Amygdala (tissue), 56 donors: Measurements from ENCODE around the gene ZSCAN2.
"Not testable (repeated sequence)": the region's sequence is repeated elsewhere in the genome, so short reads cannot be mapped to it uniquely, and the experiment has no call there.

Experiments
- DNase-seq, 56 donors: peaks; one replicate each; lab custom pipeline; 2025; lab: John Stamatoyannopoulos, UW

Gene ZSCAN2

DNA sequence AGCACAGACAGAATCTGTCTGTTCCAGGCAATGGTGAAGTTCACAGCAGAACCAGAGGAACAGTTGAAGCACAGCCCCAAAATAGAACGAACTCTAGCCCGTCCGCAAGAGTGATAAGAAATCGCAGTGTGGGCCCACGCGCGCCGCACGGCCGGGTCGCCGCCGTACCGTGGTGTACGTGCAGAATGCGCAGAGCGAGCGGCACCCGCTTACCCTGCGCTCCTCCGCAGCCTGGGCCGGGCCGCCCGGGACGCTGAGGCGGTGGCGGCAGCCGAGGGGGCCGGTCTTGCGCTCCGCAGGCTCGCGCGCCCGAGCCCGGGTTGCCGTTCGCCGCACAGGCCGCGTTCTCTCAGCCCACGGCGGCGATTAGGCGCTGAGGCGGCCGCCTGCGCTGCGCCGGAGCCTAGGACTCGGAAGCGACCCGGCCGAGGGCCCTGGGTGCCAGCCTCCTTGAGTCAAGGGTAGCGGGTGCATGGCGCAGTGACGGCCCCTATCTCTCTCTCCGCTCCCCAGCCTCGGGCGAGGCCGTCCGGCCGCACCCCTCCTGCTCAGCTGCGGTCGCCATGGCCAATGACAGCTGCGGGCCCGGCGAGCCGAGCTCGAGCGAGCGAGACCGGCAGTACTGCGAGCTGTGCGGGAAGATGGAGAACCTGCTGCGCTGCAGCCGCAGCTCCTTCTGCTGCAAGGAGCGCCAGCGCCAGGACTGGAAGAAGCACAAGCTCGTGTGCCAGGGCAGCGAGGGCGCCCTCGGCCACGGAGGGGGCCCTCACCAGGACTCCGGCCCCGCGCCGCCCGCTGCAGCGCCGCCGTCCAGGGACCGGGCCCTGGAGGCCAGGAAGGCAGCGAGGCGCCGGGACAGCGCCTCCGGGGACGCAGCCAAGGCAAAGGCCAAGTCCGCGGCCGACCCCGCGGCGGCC lies 32.8 kb downstream of the ZSCAN2 start:
- DNase-seq = peak in 45 of 56 donors; percentile 14 to 81 (median 60)

DNA sequence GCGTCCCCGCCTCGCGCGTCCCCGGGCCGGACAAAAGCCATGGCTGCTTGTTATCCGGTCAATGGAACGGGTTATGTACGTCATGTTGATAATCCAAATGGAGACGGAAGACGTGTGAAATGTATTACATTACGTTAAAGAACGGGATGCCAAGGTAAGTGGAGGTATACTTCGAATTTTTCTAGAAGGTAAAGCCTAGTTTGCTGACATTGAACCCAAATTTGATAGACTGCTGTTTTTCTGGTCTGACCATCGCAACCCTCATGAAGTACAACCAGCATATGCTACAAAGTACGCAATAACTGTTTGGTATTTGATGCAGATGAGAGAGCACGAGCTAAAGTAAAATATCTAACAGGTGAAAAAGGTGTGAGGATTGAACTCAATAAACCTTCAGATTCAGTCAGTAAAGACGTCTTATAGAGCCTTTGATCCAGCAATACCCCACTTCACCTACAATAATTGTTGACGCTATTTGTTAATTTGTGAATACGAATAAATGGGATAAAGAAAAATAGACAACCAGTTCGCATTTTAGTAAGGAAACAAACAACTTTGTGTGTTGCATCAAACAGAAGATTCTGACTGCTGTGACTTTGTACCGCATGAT lies 33.5 kb downstream of the ZSCAN2 start:
- no peak for DNase-seq

DNA sequence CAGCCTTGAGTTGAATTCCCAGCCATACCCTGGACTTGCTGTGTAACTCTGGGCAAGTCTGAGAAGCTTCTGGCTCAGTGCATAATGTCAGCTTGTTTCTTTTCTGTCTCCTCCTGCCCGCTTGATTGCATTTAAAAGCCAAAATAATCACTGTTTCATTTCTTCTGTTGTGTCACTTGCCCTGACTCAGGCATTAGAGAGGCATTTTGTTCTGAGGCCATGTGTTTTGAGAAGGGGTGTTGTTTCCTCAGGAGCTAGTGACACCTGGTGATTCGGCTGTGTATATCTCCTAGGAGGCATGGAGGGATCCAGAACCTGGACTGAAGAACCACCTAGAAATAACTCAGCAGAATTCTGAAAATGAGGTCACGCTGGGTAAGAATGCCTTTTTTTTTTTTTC lies 37.3 kb downstream of the ZSCAN2 start:
- peak in 8 of 56 donors; percentile 6 to 41 (median 32) for DNase-seq

DNA sequence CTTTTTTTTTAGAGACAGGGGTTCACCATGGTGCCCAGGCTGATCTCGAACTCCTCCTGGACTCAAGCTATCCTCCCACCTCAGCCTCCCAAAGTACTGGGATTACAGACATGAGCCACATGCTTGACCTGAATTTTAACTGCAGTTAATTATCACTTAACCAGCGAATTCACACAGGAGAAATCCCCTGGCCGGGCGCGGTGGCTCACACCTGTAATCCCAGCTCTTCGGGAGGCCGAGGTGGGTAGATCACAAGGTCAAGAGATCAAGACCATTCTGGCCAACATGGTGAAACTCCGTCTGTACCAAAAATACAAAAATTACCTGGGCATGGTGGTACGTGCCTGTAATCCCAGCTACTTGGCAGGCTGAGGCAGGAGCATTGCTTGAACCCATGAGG lies 41.1 kb downstream of the ZSCAN2 start:
- DNase-seq = not testable (repeated sequence)

DNA sequence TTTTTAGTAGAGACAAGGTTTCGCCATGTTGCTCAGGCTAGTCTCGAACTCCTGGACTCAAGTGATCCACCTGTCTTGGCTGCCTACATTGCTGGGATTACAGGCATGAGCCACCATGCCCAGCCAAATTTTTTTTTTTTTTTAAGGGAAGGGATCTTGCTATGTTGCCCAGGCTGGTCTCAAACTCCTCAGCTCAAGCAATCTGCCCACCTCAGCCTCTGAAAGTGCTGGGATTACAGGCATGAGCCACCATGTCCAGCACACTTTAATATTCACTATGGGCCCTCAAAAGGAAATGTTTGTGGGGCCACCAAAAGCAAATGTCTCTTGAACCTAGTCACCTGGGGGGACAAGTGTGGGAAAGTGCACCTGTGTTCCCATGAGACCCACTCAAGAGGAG lies 41.8 kb downstream of the ZSCAN2 start:
- DNase-seq = not testable (repeated sequence)

DNA sequence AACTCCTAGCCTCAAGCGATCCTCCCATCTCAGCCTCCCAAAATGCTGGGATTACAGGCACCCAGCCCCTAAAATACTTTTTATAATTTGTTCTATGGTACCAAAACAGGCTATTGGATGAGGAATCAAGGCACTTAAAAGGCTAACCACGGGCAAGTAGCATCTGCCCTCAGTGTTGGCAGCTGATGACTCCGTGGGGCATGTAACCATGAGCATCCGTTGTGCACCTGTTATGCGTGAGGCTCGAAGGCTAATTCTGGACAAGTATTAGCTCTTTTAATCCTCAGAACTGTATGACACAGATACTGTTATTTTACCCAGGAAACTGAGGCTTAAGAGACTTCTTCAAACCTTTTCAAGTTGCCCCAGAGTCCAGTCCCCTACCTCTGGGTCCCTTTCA lies 43.0 kb downstream of the ZSCAN2 start:
- no peak for DNase-seq

DNA sequence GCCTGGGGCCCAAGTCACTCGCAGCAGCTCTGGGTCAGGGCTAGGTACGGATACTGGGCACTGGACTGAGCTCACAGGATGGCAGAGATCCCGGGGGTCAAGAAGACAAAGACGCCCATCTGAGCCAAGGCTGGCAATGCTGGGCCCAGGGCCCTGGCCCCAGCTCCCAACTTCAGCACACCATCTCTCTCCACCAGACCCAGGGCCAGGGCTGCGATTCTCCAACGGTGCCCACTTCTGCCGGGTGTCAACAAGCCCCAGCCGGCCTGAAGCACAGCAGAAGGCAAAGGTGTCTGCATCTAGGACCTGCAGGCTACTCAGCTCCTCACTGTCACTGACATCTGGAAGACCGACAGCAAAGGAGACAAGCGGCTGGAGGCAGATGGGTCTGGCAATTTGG lies 44.7 kb downstream of the ZSCAN2 start:
- peak in 4 of 56 donors; percentile 5 to 17 (median 11) for DNase-seq

DNA sequence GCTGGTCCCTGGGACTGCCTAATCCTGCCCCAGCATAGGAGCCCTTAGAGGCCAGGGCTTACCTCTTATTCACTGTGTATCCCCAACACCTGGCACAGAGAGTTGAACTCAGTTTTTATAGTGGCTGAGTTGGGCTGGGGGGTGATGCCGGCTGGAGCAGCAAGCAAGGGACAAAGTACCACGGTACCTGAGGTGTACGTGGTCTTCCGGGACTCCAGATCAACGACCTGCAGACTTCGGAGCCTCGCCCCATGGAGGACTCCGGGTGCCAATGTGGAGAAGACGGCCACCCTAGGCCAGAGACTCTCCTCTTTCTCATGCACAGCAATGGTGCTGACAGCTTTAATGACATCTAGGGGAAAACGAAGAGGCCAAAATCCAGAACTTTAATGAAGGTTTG lies 45.2 kb downstream of the ZSCAN2 start:
- no peak for DNase-seq

DNA sequence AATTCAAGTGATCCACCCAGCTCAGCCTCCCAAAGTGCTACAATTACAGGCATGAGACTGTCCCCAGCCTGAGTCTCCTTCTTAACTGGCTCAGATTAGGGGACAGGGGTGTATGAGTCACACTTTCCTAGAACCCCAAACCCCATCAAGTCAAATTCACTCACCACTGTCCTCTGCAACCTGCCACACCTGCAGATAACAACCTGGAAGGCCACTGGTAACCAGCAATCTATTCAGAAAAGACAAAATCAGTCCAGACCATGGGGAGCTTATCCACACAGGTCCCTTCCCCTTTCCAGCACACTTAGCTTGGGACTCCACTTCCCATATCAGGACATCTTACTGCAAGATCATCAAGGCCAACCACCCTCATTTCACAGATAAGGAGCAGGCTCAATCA lies 46.9 kb downstream of the ZSCAN2 start:
- DNase-seq = no peak

DNA sequence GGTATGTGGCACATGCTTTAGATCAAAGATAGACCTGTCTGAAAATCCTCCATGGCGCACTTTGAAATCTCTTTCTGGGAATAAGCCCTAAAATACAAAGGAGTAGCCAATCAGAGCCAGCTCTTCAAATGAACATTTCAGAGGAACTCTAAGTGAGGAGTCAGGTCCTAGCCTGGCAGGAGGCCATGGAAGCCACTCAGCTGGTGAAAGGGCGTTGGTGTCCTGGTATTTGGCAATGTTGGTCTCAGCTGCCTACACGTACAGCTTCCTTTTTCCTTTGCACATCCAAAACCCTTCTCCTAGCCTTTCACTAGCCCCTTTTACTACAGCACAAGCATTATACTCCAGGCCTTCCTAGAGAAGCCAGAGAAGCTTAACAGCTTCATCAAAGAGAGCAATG lies 47.7 kb downstream of the ZSCAN2 start:
- no peak for DNase-seq

DNA sequence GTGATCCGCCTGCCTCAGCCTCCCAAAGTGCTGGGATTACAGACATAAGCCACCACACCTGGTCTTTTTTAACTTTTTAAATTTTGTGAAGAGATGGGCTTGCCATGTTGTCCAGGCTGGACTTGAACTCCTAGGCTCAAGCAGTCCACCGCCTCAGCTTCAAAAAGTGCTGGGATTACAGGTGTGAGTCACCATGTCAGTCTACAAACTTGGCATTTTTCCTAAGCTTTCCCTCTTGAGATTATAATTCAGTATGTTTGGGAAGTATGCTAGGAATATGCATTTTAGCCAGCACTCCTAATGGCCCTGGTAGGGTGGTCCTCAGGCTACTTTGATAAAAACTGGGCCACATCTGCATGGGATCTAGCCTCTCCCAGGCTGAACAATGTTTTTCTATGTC lies 48.9 kb downstream of the ZSCAN2 start:
- DNase-seq = no peak

DNA sequence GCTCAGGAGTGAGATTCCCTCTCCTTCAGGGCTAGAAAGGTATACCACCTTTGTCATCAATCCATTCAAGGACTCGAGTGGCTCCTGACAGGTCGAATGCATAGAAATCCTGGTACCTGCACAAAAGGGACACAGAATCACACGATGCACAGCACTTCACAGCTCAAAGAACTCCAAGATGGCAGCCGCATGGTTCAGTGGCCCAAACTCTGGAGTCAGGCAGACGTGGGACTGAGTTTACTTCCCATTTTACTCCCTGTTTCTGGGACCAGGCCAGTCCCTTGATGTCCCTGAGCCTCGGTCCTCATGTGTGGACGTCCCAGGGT lies 52.7 kb downstream of the ZSCAN2 start:
- DNase-seq = peak in 3 of 56 donors; percentile 54 to 58 (median 57)

DNA sequence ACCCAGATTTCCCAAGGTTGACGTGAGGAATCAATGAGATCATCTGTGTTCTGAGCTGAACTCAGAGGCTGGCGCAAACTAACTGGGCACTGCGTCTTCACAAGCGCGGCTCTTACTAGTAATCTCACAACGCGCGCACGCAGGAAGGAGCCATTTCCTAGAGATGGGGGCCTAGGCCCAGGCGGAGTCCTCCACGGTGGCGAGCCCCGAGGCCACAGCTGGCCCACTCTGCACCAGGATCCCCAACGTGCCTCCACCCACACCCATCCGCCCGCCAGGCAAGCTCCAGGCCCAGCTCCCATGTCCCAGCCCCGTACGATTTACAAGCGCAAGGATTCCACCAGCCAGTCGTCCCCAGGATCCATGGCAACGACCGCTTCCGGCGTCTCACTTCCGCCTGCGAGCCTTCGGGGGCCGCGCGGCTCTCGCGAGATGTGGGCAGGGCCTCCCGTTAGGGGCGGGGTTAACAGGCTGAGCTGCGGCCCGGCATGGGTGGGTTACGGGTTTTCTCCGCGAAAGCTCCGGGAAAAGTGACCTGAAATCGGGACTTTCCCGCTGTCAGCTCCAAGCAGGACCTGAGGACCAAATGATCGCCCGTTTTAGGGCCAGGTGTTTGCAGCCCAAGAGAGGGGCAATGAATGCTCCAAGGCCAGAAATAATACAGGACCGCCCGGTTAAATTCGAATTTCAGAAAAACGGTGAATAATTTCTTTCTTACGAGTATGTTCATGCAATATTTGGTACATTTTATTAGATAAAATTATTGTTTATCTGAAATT lies 53.3 kb downstream of the ZSCAN2 start, which contains the start of gene WDR73:
Gene WDR73 (minus strand): TSS at position 374 of the 779 bp plus-strand sequence. CDS start 9 bp downstream, at position 365.
- peak; percentile 71 to 99 (median 97) for DNase-seq

DNA sequence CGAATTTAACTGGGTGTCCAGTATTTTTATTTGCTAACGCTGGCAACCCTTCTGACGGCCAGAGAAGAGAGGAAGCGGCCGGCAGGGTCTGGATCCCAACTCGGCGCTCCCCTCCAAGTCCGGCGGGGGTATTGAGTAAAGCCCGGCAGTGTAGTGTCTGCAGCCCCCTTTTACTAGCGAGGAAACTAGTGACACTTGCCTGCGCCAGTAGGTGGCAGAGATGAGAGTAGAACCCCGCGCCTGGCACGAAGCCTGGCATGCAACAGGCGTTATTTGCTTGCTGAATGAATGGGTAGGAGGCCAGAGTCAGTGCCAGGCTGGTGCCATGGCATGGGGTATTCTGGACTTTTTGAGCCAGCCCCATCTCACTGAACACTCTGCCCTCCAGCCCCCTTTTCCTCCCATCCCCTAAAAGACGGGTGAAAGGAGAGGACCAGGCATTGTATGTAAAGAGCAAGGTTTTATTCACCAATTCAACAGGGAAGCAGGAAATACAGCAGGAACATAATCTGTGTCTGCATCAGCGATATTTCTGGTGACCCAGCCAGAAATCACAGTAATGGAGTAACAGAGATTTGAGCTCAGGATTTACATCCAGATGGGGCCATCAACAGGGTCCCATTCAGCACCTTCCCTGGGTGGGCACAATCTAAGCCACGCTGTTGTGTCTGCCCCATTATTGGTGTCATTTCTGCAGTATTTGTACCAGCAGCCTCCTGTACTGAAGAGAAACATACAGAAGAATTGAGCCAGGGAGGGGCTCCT lies 54.1 kb downstream of the ZSCAN2 start:
- DNase-seq = peak; percentile 1 to 89 (median 73)

DNA sequence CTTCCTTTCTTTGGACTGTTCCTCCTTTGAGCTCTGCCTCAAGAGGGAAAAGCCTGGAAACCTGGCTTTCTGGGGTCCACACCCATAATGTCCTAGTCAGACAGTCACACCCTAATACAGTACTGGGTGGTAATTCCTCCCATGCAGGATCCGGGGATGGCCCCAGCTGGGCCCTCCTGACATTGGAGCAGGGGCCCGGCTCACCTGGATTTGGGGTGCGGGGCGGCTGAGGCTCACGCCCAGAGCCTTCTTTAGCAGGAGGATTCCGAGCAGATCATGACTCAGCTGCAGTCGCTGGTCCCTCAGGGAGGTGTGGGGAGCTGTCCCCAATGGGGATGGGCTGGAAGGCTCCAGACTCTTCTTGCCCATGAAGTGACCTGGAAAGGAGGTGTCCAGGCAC lies 56.2 kb downstream of the ZSCAN2 start:
- no peak for DNase-seq

DNA sequence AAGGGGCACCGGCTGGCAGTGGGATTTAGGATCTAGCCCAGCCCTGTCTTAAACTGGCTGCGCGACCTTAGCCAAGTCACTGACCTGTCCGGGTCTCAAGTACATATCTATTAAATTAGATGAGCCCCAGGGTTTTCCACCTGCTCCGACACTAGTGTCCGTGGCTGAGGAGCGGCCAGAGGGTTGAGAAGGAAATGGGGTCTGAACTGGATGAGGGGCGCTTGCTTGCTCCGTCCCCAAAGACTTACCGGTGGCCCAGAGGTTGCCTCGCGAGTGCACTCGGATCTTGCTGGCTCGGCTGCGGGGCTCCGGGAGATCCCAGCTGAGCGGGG lies 56.9 kb downstream of the ZSCAN2 start:
- no peak for DNase-seq

DNA sequence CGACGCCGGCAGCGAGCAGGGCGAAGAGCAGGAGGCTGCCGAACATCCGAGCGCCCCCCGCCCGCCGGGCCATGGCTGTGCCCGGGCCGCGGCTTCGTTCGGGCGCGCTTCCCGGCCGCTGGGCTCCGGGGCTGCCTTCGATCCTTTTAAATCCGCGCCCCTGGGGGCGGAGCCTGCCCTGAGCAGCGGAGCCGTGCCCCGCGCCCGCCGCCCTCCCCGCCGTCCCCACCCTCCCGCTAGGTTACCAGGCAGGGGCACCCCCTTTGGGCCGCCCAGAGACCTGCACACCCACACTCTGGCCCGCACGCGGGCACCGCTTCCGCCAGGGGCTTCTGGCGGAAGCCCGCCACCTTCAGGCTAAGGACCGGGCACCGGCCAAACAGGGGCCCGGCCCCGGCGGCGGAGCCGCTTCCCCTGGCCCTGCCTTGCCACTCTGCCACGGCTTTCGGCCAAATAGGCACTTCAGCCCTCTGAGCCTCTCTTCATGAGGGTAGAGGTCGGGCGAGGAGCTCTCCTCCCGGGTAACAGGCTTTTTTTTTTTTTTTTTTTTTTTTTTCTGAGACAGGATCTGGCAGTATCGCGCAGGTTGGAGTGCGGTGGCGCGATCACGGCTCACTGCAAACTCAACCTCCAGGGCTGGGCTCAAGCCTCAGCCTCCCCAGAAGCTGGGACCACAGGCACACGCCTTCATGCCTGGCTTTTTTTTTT lies 57.4 kb downstream of the ZSCAN2 start, which contains the start of gene NMB:
Gene NMB (minus strand): TSS at position 120 of the 708 bp plus-strand sequence. CDS start 47 bp downstream, at position 73.
- peak in 44 of 56 donors; percentile 4 to 83 (median 53) for DNase-seq

DNA sequence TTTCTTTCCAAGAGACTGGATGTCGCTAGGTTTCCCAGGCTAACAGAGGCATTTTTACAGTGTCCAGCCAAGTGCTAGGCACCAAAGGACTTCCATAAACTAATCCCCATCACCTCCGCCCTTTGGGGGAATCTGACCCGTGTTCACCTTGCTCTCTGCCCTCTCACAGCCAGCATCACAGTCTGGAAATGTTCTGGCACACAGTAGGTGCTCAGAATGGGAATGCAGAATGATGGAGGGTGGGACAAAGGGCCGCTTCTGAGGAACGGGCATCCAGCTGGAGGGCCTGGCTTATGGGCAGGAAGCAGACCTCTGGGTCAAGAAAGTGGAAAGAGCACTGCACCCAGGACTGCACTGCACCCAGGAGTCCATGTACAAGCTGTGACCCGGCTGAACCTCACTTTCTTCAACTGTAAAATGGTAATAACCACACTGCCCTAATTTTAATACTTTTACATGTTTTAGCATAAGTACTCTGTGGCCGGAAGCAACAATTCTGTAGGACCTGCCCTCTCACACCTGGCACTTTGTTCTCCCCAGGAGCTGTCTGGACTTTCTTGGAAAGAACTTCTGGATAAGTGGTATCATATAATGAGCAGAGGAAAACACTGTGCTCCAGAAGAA lies 58.1 kb downstream of the ZSCAN2 start:
- DNase-seq = no peak
